BLaER1 (cell line): ENCODE measurements around the gene ADAM15.
A peak's percentile ranks its signal among the peaks of the same experiment; 100 is the strongest.

Experiments
- H3K27ac ChIP-seq: shearing (Covaris generic); formaldehyde crosslinking; 2 replicates; pipeline ENCODE4 v1.8.1; 2022
- H3K27me3 ChIP-seq: shearing (Covaris generic); formaldehyde crosslinking; 2 replicates; pipeline ENCODE4 v1.8.1; 2022
- H3K36me3 ChIP-seq: shearing (Covaris generic); formaldehyde crosslinking; 2 replicates; pipeline ENCODE4 v1.8.1; 2022
- H3K4me1 ChIP-seq: shearing (Covaris generic); formaldehyde crosslinking; 2 replicates; pipeline ENCODE4 v1.8.1; 2022
- H3K4me2 ChIP-seq: shearing (Covaris generic); formaldehyde crosslinking; 2 replicates; pipeline ENCODE4 v1.8.1; 2022
- H3K4me3 ChIP-seq: shearing (Covaris generic); formaldehyde crosslinking; 2 replicates; pipeline ENCODE4 v1.8.1; 2022
- H3K9ac ChIP-seq: shearing (Covaris generic); formaldehyde crosslinking; 2 replicates; pipeline ENCODE4 v1.8.1; 2022
- H3K9me3 ChIP-seq: shearing (Covaris generic); formaldehyde crosslinking; 2 replicates; pipeline ENCODE4 v1.8.1; 2022
- H4K20me1 ChIP-seq: shearing (Covaris generic); formaldehyde crosslinking; 2 replicates; pipeline ENCODE4 v1.8.1; 2022
- Cebpa-rat ChIP-seq: shearing (Covaris generic); IDR thresholded peaks from 2 replicates; pipeline ENCODE4 v1.8.1; 2022

The ADAM15 gene

GRCh38 chr1:155050560-155051341 lies at the start of gene ADAM15:
ADAM15 (plus strand) TSS chr1:155051316; CDS start chr1:155051387, 71 bp downstream.
- Histone ChIP-seq H3K4me1 (peaks cover 39% of the 10 kb centered on the region), H3K27ac (peak within 1 kb of the TSS; percentile 68), H3K27me3 (no peaks in the 10 kb centered on the region; the same call in 1 of the 2 replicates), H3K36me3 (peaks cover 20% of the 10 kb centered on the region), H3K4me3 (peak within 1 kb of the TSS; percentile 87), H3K4me2 (peak within 1 kb of the TSS; percentile 100), H3K9ac (peak within 1 kb of the TSS; percentile 85), H3K9me3 (no peaks in the 10 kb centered on the region), H4K20me1 (peaks cover 26% of the 10 kb centered on the region)
- TF ChIP-seq Cebpa-rat, result no peak

DNA sequence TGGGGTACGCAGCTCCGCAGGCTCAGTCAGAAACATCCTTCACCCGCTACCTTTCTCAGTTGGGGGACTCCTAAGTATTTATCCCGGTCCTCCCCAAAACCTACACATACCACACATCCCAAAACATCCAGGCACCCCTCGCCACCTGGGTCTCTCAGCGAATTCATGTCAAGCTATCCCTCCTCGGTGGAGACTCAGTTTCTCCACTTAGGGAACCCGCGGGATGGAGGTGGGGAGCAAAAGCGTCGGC lies 49.8 kb upstream of the ADAM15 start:
- Histone ChIP-seq H3K9me3 (no peaks in the 10 kb centered on the region), H3K4me2 (peak overlapping the region; percentile 84), H4K20me1 (no peaks in the 10 kb centered on the region), H3K36me3 (no peaks in the 10 kb centered on the region), H3K27ac (peak overlapping the region; percentile 90), H3K4me1 (peaks cover 54% of the 10 kb centered on the region), H3K27me3 (no peaks in the 10 kb centered on the region), H3K4me3 (peak overlapping the region; percentile 95), H3K9ac (peak overlapping the region; percentile 86)
- TF ChIP-seq Cebpa-rat, result no peak

DNA sequence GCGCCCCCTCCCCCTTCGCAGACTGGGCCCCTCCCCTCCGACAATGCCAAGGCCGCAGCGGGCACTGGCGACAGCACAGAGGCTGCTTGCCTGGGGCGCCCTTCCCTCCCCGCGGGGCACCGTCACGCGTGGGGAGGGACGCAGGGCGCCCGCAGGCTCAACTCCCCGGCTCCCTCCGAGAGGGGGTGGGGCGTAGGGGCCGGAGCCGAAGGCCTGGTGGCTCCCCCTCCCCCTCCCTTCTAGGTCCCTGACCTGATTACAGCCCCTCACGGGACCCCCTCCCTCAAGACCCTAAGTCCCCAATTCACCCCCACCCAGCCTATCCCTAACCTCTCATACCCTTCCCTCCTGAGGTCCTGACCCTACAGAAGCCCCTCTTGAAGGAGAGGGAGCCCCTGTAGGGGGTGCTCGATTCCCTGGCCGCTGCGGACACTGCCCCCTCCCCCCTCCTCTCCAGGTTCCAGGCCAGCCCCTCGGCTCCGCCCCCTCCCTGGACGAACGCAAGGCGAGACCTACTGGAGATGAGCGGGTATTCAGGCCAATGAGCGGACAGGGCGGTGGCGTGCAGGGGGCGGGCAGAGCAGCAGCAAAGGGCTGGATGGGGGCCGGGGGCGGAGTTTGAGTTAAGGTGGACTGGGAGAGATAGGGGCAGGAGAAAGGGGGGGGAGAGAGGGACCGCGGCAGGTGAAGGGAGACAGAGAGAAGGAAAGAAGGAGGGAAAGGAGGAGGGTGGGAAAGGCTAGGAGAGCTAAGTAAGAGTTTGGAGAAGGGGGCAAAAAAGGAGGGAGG lies 49.2 kb upstream of the ADAM15 start:
- Histone ChIP-seq H3K4me2 (peak overlapping the region; percentile 84), H3K36me3 (no peaks in the 10 kb centered on the region), H4K20me1 (no peaks in the 10 kb centered on the region; the same call in 1 of the 2 replicates), H3K4me1 (peaks cover 54% of the 10 kb centered on the region), H3K9ac (peak overlapping the region; percentile 86), H3K27ac (peak overlapping the region; percentile 90), H3K27me3 (no peaks in the 10 kb centered on the region), H3K4me3 (peak overlapping the region; percentile 95), H3K9me3 (no peaks in the 10 kb centered on the region)
- no peak for TF ChIP-seq Cebpa-rat

- peaks cover 54% of the 10 kb centered on the region for H3K4me1 ChIP-seq
- H3K4me3 ChIP-seq, result peak within 1 kb of the TSS; percentile 95
- H4K20me1 ChIP-seq, result peaks cover 8% of the 10 kb centered on the region; the same call in 1 of the 2 replicates
- H3K36me3 ChIP-seq, result no peaks in the 10 kb centered on the region
- no peaks in the 10 kb centered on the region for H3K9me3 ChIP-seq
- TF ChIP-seq Cebpa-rat, result no peak
- peak within 1 kb of the TSS; percentile 100 for H3K4me2 ChIP-seq
- peak within 1 kb of the TSS; percentile 95 for H3K9ac ChIP-seq
- H3K27ac ChIP-seq, result peak within 1 kb of the TSS; percentile 98
- no peaks in the 10 kb centered on the region for H3K27me3 ChIP-seq
Measured at GRCh38 chr1:155002464-155003226, 48.5 kb upstream of the ADAM15 start, which contains the start of gene ZBTB7B. ZBTB7B (plus strand) TSS chr1:155002802; CDS start chr1:155014661, 11,859 bp downstream.

GRCh38 chr1:155003227-155003765 lies 47.8 kb upstream of the ADAM15 start:
- Histone ChIP-seq H3K27me3 (no peaks in the 10 kb centered on the region), H3K4me3 (peak overlapping the region; percentile 95), H4K20me1 (peaks cover 14% of the 10 kb centered on the region; the same call in 1 of the 2 replicates), H3K9me3 (no peaks in the 10 kb centered on the region), H3K4me1 (peaks cover 54% of the 10 kb centered on the region), H3K27ac (peak overlapping the region; percentile 98), H3K36me3 (no peaks in the 10 kb centered on the region), H3K9ac (peak overlapping the region; percentile 95), H3K4me2 (peak overlapping the region; percentile 100)
- no peak for TF ChIP-seq Cebpa-rat

GRCh38 chr1:155003766-155004351 lies 47.3 kb upstream of the ADAM15 start:
- Histone ChIP-seq H3K36me3 (no peaks in the 10 kb centered on the region), H3K27ac (peak overlapping the region; percentile 98), H3K4me3 (peak overlapping the region; percentile 95), H3K9ac (peak overlapping the region; percentile 95), H3K27me3 (no peaks in the 10 kb centered on the region), H3K4me1 (peaks cover 54% of the 10 kb centered on the region), H3K4me2 (peak overlapping the region; percentile 100), H3K9me3 (no peaks in the 10 kb centered on the region), H4K20me1 (peaks cover 16% of the 10 kb centered on the region; the same call in 1 of the 2 replicates)
- no peak for TF ChIP-seq Cebpa-rat

DNA sequence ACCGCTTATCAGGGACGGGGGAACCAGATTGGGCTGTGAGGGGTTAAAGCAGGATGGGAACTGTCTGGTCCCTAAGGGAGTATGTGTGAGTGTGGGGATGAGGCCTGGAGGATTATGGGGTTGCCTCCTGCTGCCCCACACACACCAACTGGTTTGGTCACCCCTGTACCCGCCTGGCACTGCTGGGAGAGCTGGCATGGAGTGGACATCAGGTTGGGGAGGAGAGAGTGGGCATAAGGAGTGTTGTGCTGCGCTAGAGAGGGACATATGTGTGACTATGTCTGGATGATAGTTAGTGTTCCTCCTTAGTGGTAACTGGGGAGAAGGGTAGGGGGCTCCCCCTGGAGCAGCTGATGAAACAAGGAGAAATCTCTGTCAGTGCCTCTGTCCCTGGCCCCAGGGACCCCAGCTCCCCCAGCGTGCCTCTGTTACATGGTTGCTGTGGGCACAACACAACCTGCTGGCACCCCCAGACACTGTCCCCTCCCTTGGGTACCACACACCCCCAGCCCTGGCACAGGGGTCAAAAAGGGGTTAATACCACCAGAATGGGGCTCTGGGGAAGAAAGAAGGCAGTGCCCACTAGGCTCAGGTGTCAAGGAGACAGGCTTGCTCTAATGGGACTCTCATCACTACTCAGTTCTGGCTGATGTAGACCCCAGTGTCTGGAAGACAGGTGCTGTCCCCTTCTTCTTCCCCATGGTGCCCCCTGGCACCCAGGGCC lies 46.6 kb upstream of the ADAM15 start:
- TF ChIP-seq Cebpa-rat, result no peak
- Histone ChIP-seq H3K36me3 (no peaks in the 10 kb centered on the region), H3K9ac (peak overlapping the region; percentile 95), H3K27me3 (no peaks in the 10 kb centered on the region), H4K20me1 (peaks cover 16% of the 10 kb centered on the region; the same call in 1 of the 2 replicates), H3K9me3 (no peaks in the 10 kb centered on the region), H3K4me3 (peak overlapping the region; percentile 95), H3K4me1 (peaks cover 58% of the 10 kb centered on the region), H3K4me2 (peak overlapping the region; percentile 100), H3K27ac (peak overlapping the region; percentile 98)

DNA sequence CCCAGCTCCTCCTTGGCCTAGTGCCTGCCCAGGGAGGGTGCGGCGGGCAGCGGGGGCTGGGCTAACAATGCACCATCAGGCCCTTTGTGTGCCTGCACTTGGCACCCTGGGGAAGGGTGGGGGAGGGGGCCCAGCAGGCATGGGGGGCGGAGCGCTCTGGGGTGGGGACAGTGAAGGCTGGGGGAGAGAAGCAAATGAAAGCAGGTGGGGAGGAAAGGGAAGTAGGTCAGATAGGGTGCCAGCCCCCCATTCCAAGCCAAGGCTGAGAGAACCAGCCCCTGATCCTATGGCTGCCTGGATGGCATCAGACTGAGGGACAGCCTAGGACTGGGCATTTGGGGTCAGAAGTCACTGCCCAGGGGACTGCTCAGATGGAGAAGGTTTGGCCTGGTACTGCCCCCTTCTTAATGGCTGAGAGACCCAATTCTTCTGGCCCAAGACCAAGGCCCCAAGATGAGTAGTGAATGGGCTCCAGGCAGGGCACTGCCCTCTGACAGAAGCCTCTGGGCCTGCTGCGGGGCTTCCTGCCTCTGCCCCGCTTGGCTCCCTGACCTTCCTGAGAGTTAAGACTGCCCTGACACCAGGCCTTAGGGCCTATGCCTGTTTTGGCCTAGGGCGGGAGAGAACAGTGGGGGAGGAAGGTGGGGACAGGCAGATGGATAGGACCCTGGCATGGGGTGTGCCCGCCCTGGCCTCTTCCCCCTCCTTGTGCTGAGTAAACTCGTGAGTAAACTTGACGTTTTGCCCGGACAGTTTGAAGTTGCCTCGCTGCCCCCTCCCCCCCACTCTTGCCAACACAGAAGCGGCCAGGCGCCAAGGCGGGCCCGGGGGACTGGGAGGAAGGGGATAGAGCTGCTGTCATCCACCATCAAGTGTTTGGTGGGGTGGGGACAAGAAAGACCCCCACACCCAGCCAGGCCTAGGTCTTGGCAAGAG lies 45.8 kb upstream of the ADAM15 start:
- Histone ChIP-seq H3K27me3 (no peaks in the 10 kb centered on the region), H3K4me1 (peaks cover 63% of the 10 kb centered on the region), H4K20me1 (peaks cover 16% of the 10 kb centered on the region; the same call in 1 of the 2 replicates), H3K36me3 (no peaks in the 10 kb centered on the region), H3K9me3 (no peaks in the 10 kb centered on the region), H3K4me3 (peak overlapping the region; percentile 95), H3K27ac (peak overlapping the region; percentile 98), H3K9ac (peak overlapping the region; percentile 95), H3K4me2 (peak overlapping the region; percentile 100)
- TF ChIP-seq Cebpa-rat, result no peak
